WTC11 (cell line): Measurements from ENCODE around the gene RAI1. TPM values are rescaled to one million over a fixed set of nuclear protein-coding genes. Genes with fewer than 3 reads are reported as not detected.

Experiments used
- ATAC-seq: fragments of 200-7000 bp; cut with Tn5 transposase; 2 replicates; pipeline ENCODE4 v1.10.0; 2021; ENCODE audit warnings: mild to moderate bottlenecking, moderate library complexity
- CTCF ChIA-PET: fragments of 300-600 bp; sonication (Branson Sonifier 250); formaldehyde crosslinking; loops from one replicate; lab custom pipeline; 2021; ENCODE audit warnings: antibody characterized with exemption; lab: Charles Lee
- POLR2A ChIA-PET: fragments of 350-600 bp; sonication (Branson Sonifier 250); formaldehyde crosslinking; loops from one replicate; lab custom pipeline; 2021; ENCODE audit warnings: antibody characterized with exemption; lab: Charles Lee
- DNase-seq: peaks from one replicate; pipeline ENCODE4 v3.0.0; 2021; ENCODE audit warnings: low spot score
- H3K27ac Mint-ChIP-seq: 2 replicates; pipeline ENCODE4 v1.8.0; 2021; ENCODE audit warnings: mixed read lengths
- H3K27me3 Mint-ChIP-seq: 2 replicates; pipeline ENCODE4 v1.8.0; 2021; ENCODE audit warnings: low read depth, mild to moderate bottlenecking, moderate library complexity, mixed read lengths
- H3K36me3 Mint-ChIP-seq: 2 replicates; pipeline ENCODE4 v1.8.0; 2021; ENCODE audit warnings: mixed read lengths
- H3K4me1 Mint-ChIP-seq: 2 replicates; pipeline ENCODE4 v1.8.0; 2022; ENCODE audit warnings: mixed read lengths
- H3K4me3 Mint-ChIP-seq: 2 replicates; pipeline ENCODE4 v1.8.0; 2021; ENCODE audit warnings: mild to moderate bottlenecking, moderate library complexity, mixed read lengths
- H3K9me3 Mint-ChIP-seq: 2 replicates; pipeline ENCODE4 v1.8.0; 2021; ENCODE audit warnings: mixed read lengths
- AFF4 ChIP-seq: sonication (generic); formaldehyde crosslinking; IDR thresholded peaks from 2 replicates; pipeline ENCODE4 v1.8.1; 2023; ENCODE audit warnings: mild to moderate bottlenecking, missing genetic modification reagents, borderline replicate concordance
- ATF1 ChIP-seq: sonication (generic); formaldehyde crosslinking; IDR thresholded peaks from 2 replicates; pipeline ENCODE4 v1.8.1; 2023; ENCODE audit warnings: mild to moderate bottlenecking, moderate library complexity, missing genetic modification reagents
- ATF2 ChIP-seq: sonication (generic); formaldehyde crosslinking; IDR thresholded peaks from 2 replicates; pipeline ENCODE4 v1.8.1; 2022; ENCODE audit warnings: low read depth, missing genetic modification reagents, borderline replicate concordance
- ERG ChIP-seq: fragments of 250-450 bp; sonication (Bioruptor Pico); IDR thresholded peaks from 2 replicates; pipeline ENCODE4 v1.8.0; 2021; ENCODE audit warnings: mild to moderate bottlenecking
- ESRRA ChIP-seq: sonication (generic); formaldehyde crosslinking; IDR thresholded peaks from 2 replicates; pipeline ENCODE4 v1.8.1; 2022; ENCODE audit warnings: mild to moderate bottlenecking, missing genetic modification reagents, borderline replicate concordance
- FOXJ3 ChIP-seq: sonication (generic); formaldehyde crosslinking; IDR thresholded peaks from 2 replicates; pipeline ENCODE4 v1.9.0; 2021; ENCODE audit warnings: missing genetic modification reagents, mild to moderate bottlenecking, borderline replicate concordance
- HMGA2 ChIP-seq: fragments of 250-450 bp; sonication (Bioruptor Pico); IDR thresholded peaks from 2 replicates; pipeline ENCODE4 v1.4.0; 2021; ENCODE audit warnings: mild to moderate bottlenecking, moderate library complexity
- MXD4 ChIP-seq: fragments of 250-450 bp; sonication (Bioruptor Pico); IDR thresholded peaks from 2 replicates; pipeline ENCODE4 v1.8.0; 2021; ENCODE audit warnings: mild to moderate bottlenecking, moderate library complexity, borderline replicate concordance
- NR2C2 ChIP-seq: sonication (generic); formaldehyde crosslinking; IDR thresholded peaks from 2 replicates; pipeline ENCODE4 v1.8.0; 2022; ENCODE audit warnings: mild to moderate bottlenecking, missing genetic modification reagents
- SMAD3 ChIP-seq: sonication (generic); formaldehyde crosslinking; IDR thresholded peaks from 2 replicates; pipeline ENCODE4 v1.8.0; 2022; ENCODE audit warnings: missing genetic modification reagents, mild to moderate bottlenecking, borderline replicate concordance
- SP1 ChIP-seq: sonication (generic); formaldehyde crosslinking; conservative IDR thresholded peaks from 2 replicates; pipeline ENCODE4 v1.8.1; 2022; ENCODE audit warnings: missing genetic modification reagents
- STAT6 ChIP-seq: sonication (generic); formaldehyde crosslinking; conservative IDR thresholded peaks from 2 replicates; pipeline ENCODE4 v1.8.1; 2023; ENCODE audit warnings: mild to moderate bottlenecking, low read depth, missing genetic modification reagents, moderate library complexity
- TEAD4 ChIP-seq: sonication (generic); formaldehyde crosslinking; IDR thresholded peaks from 2 replicates; pipeline ENCODE4 v1.8.0; 2022; ENCODE audit warnings: mild to moderate bottlenecking, missing genetic modification reagents
- USF1 ChIP-seq: sonication (generic); formaldehyde crosslinking; IDR thresholded peaks from 2 replicates; pipeline ENCODE4 v1.8.0; 2022; ENCODE audit warnings: mild to moderate bottlenecking, missing genetic modification reagents
- ZNF232 ChIP-seq: sonication (generic); formaldehyde crosslinking; IDR thresholded peaks from 2 replicates; pipeline ENCODE4 v1.8.0; 2022; ENCODE audit warnings: mild to moderate bottlenecking, missing genetic modification reagents
- ZNF263 ChIP-seq: sonication (generic); formaldehyde crosslinking; IDR thresholded peaks from 2 replicates; pipeline ENCODE4 v1.8.1; 2022; ENCODE audit warnings: low read depth, mild to moderate bottlenecking, moderate library complexity, missing genetic modification reagents
- total RNA-seq: library from RNA; stranded (reverse); gene quantifications from 3 replicates; pipeline ENCODE4 v1.2.3, GENCODE V29; 2021

The RAI1 gene
- total RNA-seq, 1 experiment from 2014 or later, result 12.7 TPM

GRCh38 chr17:17714879-17715278 lies 33.6 kb downstream of the RAI1 start:
- DNase-seq, result no peak
- ATAC-seq, result no peak
- Mint-ChIP-seq H3K36me3 (no peaks in the 10 kb centered on the region), H3K27me3 (peaks cover 74% of the 10 kb centered on the region), H3K4me3 (no peak overlapping the region), H3K27ac (no peak overlapping the region), H3K4me1 (peaks cover 31% of the 10 kb centered on the region), H3K9me3 (no peaks in the 10 kb centered on the region)
- ChIA-PET CTCF (interaction anchor here (1.0 to 1.9 kb wide), 3 partner anchors 14 to 98 kb away, joined by 4 to 7 read pairs (median 4); no protein-coding TSS in a partner anchor), POLR2A (no interaction called here)
- TF ChIP-seq AFF4, result no peak
- no peak for TF ChIP-seq SMAD3
- TF ChIP-seq FOXJ3 (CRISPR knock-in tag), result no peak
- TF ChIP-seq USF1, result no peak
- TF ChIP-seq ESRRA (CRISPR knock-in tag), result no peak
- TF ChIP-seq STAT6 (CRISPR knock-in tag), result no peak

- Mint-ChIP-seq H3K9me3 (no peaks in the 10 kb centered on the region), H3K27ac (no peak overlapping the region), H3K27me3 (peaks cover 88% of the 10 kb centered on the region), H3K4me1 (peaks cover 16% of the 10 kb centered on the region), H3K36me3 (no peaks in the 10 kb centered on the region), H3K4me3 (no peak overlapping the region)
- ATAC-seq (no peak), DNase-seq (no peak)
- ChIA-PET CTCF (interaction anchor here (1.0 kb wide), 1 partner anchor 46 kb away, joined by 3 read pairs; no protein-coding TSS in a partner anchor), POLR2A (no interaction called here)
- TF ChIP-seq ERG (CRISPR knock-in tag), result no peak
- no peak for TF ChIP-seq SMAD3
- no peak for TF ChIP-seq TEAD4
- TF ChIP-seq MXD4 (CRISPR knock-in tag), result no peak
- TF ChIP-seq ZNF232, result no peak
- TF ChIP-seq NR2C2 (CRISPR knock-in tag), result no peak
- TF ChIP-seq ATF1 (CRISPR knock-in tag), result no peak
- TF ChIP-seq SP1 (CRISPR knock-in tag), result no peak
- no peak for TF ChIP-seq HMGA2 (CRISPR knock-in tag)
- no peak for TF ChIP-seq ZNF263 (CRISPR knock-in tag)
- no peak for TF ChIP-seq ATF2
These were observed 35.7 kb downstream of the RAI1 start for GRCh38 chr17:17716837-17717523.
